Progenitor cell of endocrine pancreas (in vitro differentiated cells): ENCODE data around the gene MLLT3. TPM values are rescaled to one million over a fixed set of nuclear protein-coding genes. Genes with fewer than 3 reads are reported as not detected.

Source experiments
- DNase-seq: peaks from one replicate; pipeline ENCODE4 v3.0.0; 2021; ENCODE audit warnings: low spot score; ENCODE audit not compliant: unreplicated experiment
- H3K27ac Mint-ChIP-seq: 2 replicates; pipeline ENCODE4 v1.8.0; 2021; ENCODE audit warnings: mild to moderate bottlenecking, moderate library complexity, mixed read lengths
- H3K27me3 Mint-ChIP-seq: 2 replicates; pipeline ENCODE4 v1.8.0; 2021; ENCODE audit warnings: mixed read lengths
- H3K36me3 Mint-ChIP-seq: 2 replicates; pipeline ENCODE4 v1.8.0; 2022; ENCODE audit warnings: mixed read lengths; ENCODE audit not compliant: insufficient read depth
- H3K4me1 Mint-ChIP-seq: 2 replicates; pipeline ENCODE4 v1.8.0; 2021; ENCODE audit warnings: low read depth, mixed read lengths
- H3K4me3 Mint-ChIP-seq: 2 replicates; pipeline ENCODE4 v1.8.0; 2021; ENCODE audit warnings: low read depth, mild to moderate bottlenecking, moderate library complexity, mixed read lengths
- H3K9me3 Mint-ChIP-seq: 2 replicates; pipeline ENCODE4 v1.8.0; 2021; ENCODE audit warnings: low read depth, mixed read lengths
- CTCF ChIP-seq: fragments of 200-600 bp; sonication (generic); IDR thresholded peaks from one replicate; pipeline ENCODE4 v1.5.0; 2021; ENCODE audit warnings: antibody characterized with exemption, mild to moderate bottlenecking; ENCODE audit not compliant: unreplicated experiment
- total RNA-seq: library from RNA; stranded (reverse); gene quantifications from 2 replicates; pipeline ENCODE4 v1.2.1, GENCODE V29; 2021

MLLT3 gene
- total RNA-seq, 1 donor from 2014 or later = 25.8 TPM

GRCh38 chr9:20642045-20642444 is 19.7 kb upstream of the MLLT3 start:
- H3K4me3 Mint-ChIP-seq = no peak overlapping the region
- no peaks in the 10 kb centered on the region for H3K9me3 Mint-ChIP-seq
- peaks cover 3% of the 10 kb centered on the region for H3K27me3 Mint-ChIP-seq
- no peaks in the 10 kb centered on the region for H3K36me3 Mint-ChIP-seq
- TF ChIP-seq CTCF = no peak
- H3K4me1 Mint-ChIP-seq = no peaks in the 10 kb centered on the region
- no peak for DNase-seq
- H3K27ac Mint-ChIP-seq = no peak overlapping the region

GRCh38 chr9:20640331-20641187 is 18.3 kb upstream of the MLLT3 start:
- no peaks in the 10 kb centered on the region for H3K4me1 Mint-ChIP-seq
- H3K27me3 Mint-ChIP-seq = peaks cover 3% of the 10 kb centered on the region
- no peaks in the 10 kb centered on the region for H3K9me3 Mint-ChIP-seq
- H3K36me3 Mint-ChIP-seq = no peaks in the 10 kb centered on the region
- H3K4me3 Mint-ChIP-seq = no peak overlapping the region
- H3K27ac Mint-ChIP-seq = no peak overlapping the region
- no peak for TF ChIP-seq CTCF
- no peak for DNase-seq

GRCh38 chr9:20636888-20637440 is 14.7 kb upstream of the MLLT3 start:
- DNase-seq = no peak
- Mint-ChIP-seq H3K4me3 (no peak overlapping the region), H3K27ac (no peak overlapping the region), H3K36me3 (no peaks in the 10 kb centered on the region), H3K4me1 (no peaks in the 10 kb centered on the region), H3K9me3 (no peaks in the 10 kb centered on the region), H3K27me3 (no peaks in the 10 kb centered on the region)
- TF ChIP-seq CTCF = no peak

GRCh38 chr9:20634895-20635294 is 12.6 kb upstream of the MLLT3 start:
- Mint-ChIP-seq H3K4me3 (no peak overlapping the region), H3K36me3 (no peaks in the 10 kb centered on the region), H3K4me1 (no peaks in the 10 kb centered on the region), H3K27me3 (no peaks in the 10 kb centered on the region), H3K9me3 (no peaks in the 10 kb centered on the region), H3K27ac (no peak overlapping the region)
- no peak for TF ChIP-seq CTCF
- no peak for DNase-seq

GRCh38 chr9:20632705-20633104 is 10.4 kb upstream of the MLLT3 start:
- Mint-ChIP-seq H3K27ac (no peak overlapping the region), H3K4me3 (no peak overlapping the region), H3K9me3 (no peaks in the 10 kb centered on the region), H3K4me1 (no peaks in the 10 kb centered on the region), H3K36me3 (no peaks in the 10 kb centered on the region), H3K27me3 (no peaks in the 10 kb centered on the region)
- no peak for TF ChIP-seq CTCF
- no peak for DNase-seq
